Mucosa of descending colon (tissue), 3 donors: ENCODE measurements around the gene SHC3. TPM values are rescaled to one million over a fixed set of nuclear protein-coding genes. Genes with fewer than 3 reads are reported as not detected.

ENCODE experiments used
- ATAC-seq: fragments of 200-7000 bp; cut with Tn5 transposase; one replicate; pipeline ENCODE4 v1.9.1; 2020; ENCODE audit warnings: mild to moderate bottlenecking, moderate library complexity
- DNase-seq, 3 donors: peaks; one replicate each; pipeline ENCODE4 v3.0.0-alpha.2; 2020
- H3K36me3 ChIP-seq: fragments of 200-600 bp; one replicate; pipeline ENCODE4 v1.8.0; 2021; ENCODE audit warnings: low read depth, mild to moderate bottlenecking
- H3K4me1 ChIP-seq: fragments of 200-600 bp; one replicate; pipeline ENCODE4 v1.8.0; 2021; ENCODE audit warnings: low read depth, mild to moderate bottlenecking
- H3K4me3 ChIP-seq: fragments of 200-600 bp; one replicate; pipeline ENCODE4 v1.8.0; 2021; ENCODE audit warnings: mild to moderate bottlenecking
- H3K9me3 ChIP-seq: fragments of 200-600 bp; one replicate; pipeline ENCODE4 v1.8.0; 2021; ENCODE audit warnings: mild to moderate bottlenecking
- CTCF ChIP-seq: fragments of 200-600 bp; IDR thresholded peaks from one replicate; pipeline ENCODE4 v1.8.0; 2022; ENCODE audit warnings: antibody characterized with exemption, mild to moderate bottlenecking
- intact Hi-C, 2 donors: fragments of 100-400 bp; cut with DNase I in 1 of 2; cut with micrococcal nuclease in 1 of 2; formaldehyde crosslinking; loops; one replicate each; pipeline versions ENCODE4 v1.11.0 to v1.11.1; 2022; cut with DNase I, micrococcal nuclease
- total RNA-seq, 3 donors: library from RNA; stranded (reverse); fragmentation: NEBNext Ultra II Directional in 2 of 3; extraction: Animal tissue kit (Norgen Biotek cat#: 25700) in 2 of 3; gene quantifications; one replicate each; pipeline versions ENCODE4 v1.2.1 to v1.2.4, GENCODE V29; 2021 to 2023
- donor health status: DM: no; HTN: no; CAD: no; lungs with moderate emphysema.
- donor health status: DM: no; HTN: no; CAD: no.
- donor health status: DM: no; HTN: yes; CAD: no.

The SHC3 gene
- total RNA-seq, 3 donors from 2014 or later: 0.35 to 4.8 (median 1.5) TPM

- no peak for ATAC-seq
- Histone ChIP-seq H3K36me3 (no peaks in the 10 kb centered on the region), H3K4me3 (no peak overlapping the region), H3K4me1 (no peaks in the 10 kb centered on the region), H3K9me3 (no peaks in the 10 kb centered on the region)
- no peak for DNase-seq
- no peak for TF ChIP-seq CTCF
- intact Hi-C loops: no loop called here
These were observed 119.7 kb downstream of the SHC3 start for GRCh38 chr9:89058906-89059305.

GRCh38 chr9:89054865-89055495 lies 123.6 kb downstream of the SHC3 start:
- intact Hi-C loops: no loop called here
- H3K4me3 ChIP-seq: no peak overlapping the region
- no peak for TF ChIP-seq CTCF
- no peaks in the 10 kb centered on the region for H3K36me3 ChIP-seq
- ATAC-seq (no peak), DNase-seq (no peak)
- no peaks in the 10 kb centered on the region for H3K9me3 ChIP-seq
- H3K4me1 ChIP-seq: no peaks in the 10 kb centered on the region

GRCh38 chr9:89053301-89053700 lies 125.3 kb downstream of the SHC3 start:
- no peak for ATAC-seq
- DNase-seq: no peak
- no peaks in the 10 kb centered on the region for H3K9me3 ChIP-seq
- H3K4me1 ChIP-seq: no peaks in the 10 kb centered on the region
- no peak for TF ChIP-seq CTCF
- no peaks in the 10 kb centered on the region for H3K36me3 ChIP-seq
- no peak overlapping the region for H3K4me3 ChIP-seq
- intact Hi-C loops: no loop called here

- no peaks in the 10 kb centered on the region for H3K4me1 ChIP-seq
- TF ChIP-seq CTCF: no peak
- ATAC-seq (peak; percentile 13), DNase-seq (no peak)
- intact Hi-C loops: no loop called here
- H3K4me3 ChIP-seq: no peak overlapping the region
- no peaks in the 10 kb centered on the region for H3K36me3 ChIP-seq
- no peaks in the 10 kb centered on the region for H3K9me3 ChIP-seq
These were observed 126.0 kb downstream of the SHC3 start for GRCh38 chr9:89052470-89053097.

- no peaks in the 10 kb centered on the region for H3K9me3 ChIP-seq
- ATAC-seq: no peak
- no peak for TF ChIP-seq CTCF
- no peaks in the 10 kb centered on the region for H3K4me1 ChIP-seq
- H3K4me3 ChIP-seq: no peak overlapping the region
- no peak for DNase-seq
- intact Hi-C loops: no loop called here
- H3K36me3 ChIP-seq: no peaks in the 10 kb centered on the region
These were observed 127.1 kb downstream of the SHC3 start for GRCh38 chr9:89051421-89052025.
